SU-DHL-6 (cell line): ENCODE data around the gene SLC43A1.

Source experiments
- H2AFZ ChIP-seq: fragments of 200-600 bp; sonication (generic); 2 replicates; pipeline ENCODE4 v1.6.1; 2014; ENCODE audit warnings: low read depth, mild to moderate bottlenecking, moderate library complexity, mixed read lengths, antibody characterized with exemption, low read length; ENCODE audit not compliant: severe bottlenecking
- H3F3A ChIP-seq: fragments of 200-600 bp; shearing (Covaris generic); 2 replicates; pipeline ENCODE4 v1.6.0; 2016; ENCODE audit warnings: antibody characterized with exemption, mild to moderate bottlenecking; ENCODE audit not compliant: insufficient read depth
- H3K27ac ChIP-seq: fragments of 200-600 bp; sonication (generic); 2 replicates; pipeline ENCODE4 v1.5.1; 2016; ENCODE audit warnings: low read depth, mild to moderate bottlenecking, low read length, moderate library complexity, mixed read lengths
- H3K27me3 ChIP-seq: fragments of 200-600 bp; sonication (generic), shearing (Covaris generic); 2 replicates; pipeline ENCODE4 v1.6.0; 2014; ENCODE audit warnings: mild to moderate bottlenecking, low read length
- H3K36me3 ChIP-seq: fragments of 200-600 bp; sonication (generic); 2 replicates; pipeline ENCODE4 v1.6.1; 2014; ENCODE audit warnings: mild to moderate bottlenecking, low read length, mixed read lengths
- H3K4me2 ChIP-seq: fragments of 300-600, 200-600 bp; shearing (Covaris generic), sonication (generic); 2 replicates; pipeline ENCODE4 v1.6.0; 2014; ENCODE audit warnings: low read length, low read depth, mild to moderate bottlenecking; ENCODE audit not compliant: poor library complexity, severe bottlenecking
- H3K4me3 ChIP-seq: fragments of 200-600 bp; sonication (generic); 2 replicates; pipeline ENCODE4 v1.5.1; 2014; ENCODE audit warnings: antibody characterized with exemption, low read length, mild to moderate bottlenecking, mixed read lengths; ENCODE audit not compliant: insufficient read depth, poor library complexity, severe bottlenecking
- H3K79me2 ChIP-seq: fragments of 200-600 bp; sonication (generic); 2 replicates; pipeline ENCODE4 v1.6.1; 2014; ENCODE audit warnings: mild to moderate bottlenecking, low read length, moderate library complexity; ENCODE audit not compliant: insufficient read depth
- H3K9ac ChIP-seq: fragments of 200-600 bp; sonication (generic); 2 replicates; pipeline ENCODE4 v1.7.0; 2014; ENCODE audit warnings: mild to moderate bottlenecking, low read length
- H3K9me2 ChIP-seq: fragments of 200-600 bp; sonication (generic); replicated peaks from 2 replicates; pipeline ENCODE4 v1.6.1; 2014; ENCODE audit warnings: low read length; ENCODE audit not compliant: insufficient read depth
- H3K9me3 ChIP-seq: fragments of 200-600 bp; sonication (generic); 2 replicates; pipeline ENCODE4 v1.6.1; 2014; ENCODE audit warnings: low read length, mixed read lengths; ENCODE audit not compliant: insufficient read depth
- H4K20me1 ChIP-seq: fragments of 200-600 bp; sonication (generic); 2 replicates; pipeline ENCODE4 v1.6.1; 2014; ENCODE audit warnings: low read depth, mild to moderate bottlenecking, antibody characterized with exemption, low read length, moderate library complexity, mixed read lengths
- CTCF ChIP-seq: fragments of 200-600 bp; sonication (generic); IDR thresholded peaks from one replicate; pipeline ENCODE4 v1.5.1; 2017; ENCODE audit warnings: antibody characterized with exemption, mild to moderate bottlenecking, low read length, moderate library complexity; ENCODE audit not compliant: insufficient read depth, poor library complexity, severe bottlenecking
- EZH2phosphoT487 ChIP-seq: fragments of 200-600 bp; sonication (generic), shearing (Covaris generic); conservative IDR thresholded peaks from 2 replicates; pipeline ENCODE4 v1.6.1; 2018; ENCODE audit warnings: mild to moderate bottlenecking, antibody characterized with exemption, low read length, moderate library complexity, mixed read lengths

Gene SLC43A1

GRCh38 chr11:57481915-57482781 lies 33.4 kb downstream of the SLC43A1 start:
- Histone ChIP-seq H4K20me1 (no peaks in the 10 kb centered on the region), H3F3A (no peaks in the 10 kb centered on the region), H3K4me3 (no peak overlapping the region), H3K9me3 (no peaks in the 10 kb centered on the region), H3K36me3 (0 out of 2 replicates have a peak, but pooled peaks cover 12% of the 10 kb centered on the region), H3K79me2 (no peaks in the 10 kb centered on the region), H3K9me2 (no peaks in the 10 kb centered on the region), H3K9ac (no peak overlapping the region), H3K27me3 (no peaks in the 10 kb centered on the region), H3K4me2 (no peak overlapping the region), H3K27ac (no peak overlapping the region), H2AFZ (no peak overlapping the region)
- TF ChIP-seq CTCF (no peak), EZH2phosphoT487 (no peak)

- Histone ChIP-seq H3K27ac (no peak overlapping the region), H3K9ac (no peak overlapping the region), H3K27me3 (no peaks in the 10 kb centered on the region), H3K4me2 (no peak overlapping the region), H3K9me2 (no peaks in the 10 kb centered on the region), H3K4me3 (no peak overlapping the region), H3K79me2 (no peaks in the 10 kb centered on the region), H3K9me3 (no peaks in the 10 kb centered on the region), H3F3A (no peaks in the 10 kb centered on the region), H2AFZ (no peak overlapping the region), H3K36me3 (0 out of 2 replicates have a peak, but pooled peaks cover 12% of the 10 kb centered on the region), H4K20me1 (no peaks in the 10 kb centered on the region)
- TF ChIP-seq CTCF (no peak), EZH2phosphoT487 (no peak)
Observed at GRCh38 chr11:57481315-57481714, 34.2 kb downstream of the SLC43A1 start.

GRCh38 chr11:57480409-57481137 lies 34.9 kb downstream of the SLC43A1 start:
- Histone ChIP-seq H3K4me3 (no peak overlapping the region), H3K79me2 (no peaks in the 10 kb centered on the region), H3K9ac (no peak overlapping the region), H3K4me2 (no peak overlapping the region), H3K27me3 (no peaks in the 10 kb centered on the region), H3F3A (no peaks in the 10 kb centered on the region), H4K20me1 (no peaks in the 10 kb centered on the region), H3K9me2 (no peaks in the 10 kb centered on the region), H3K36me3 (0 out of 2 replicates have a peak, but pooled peaks cover 12% of the 10 kb centered on the region), H3K9me3 (no peaks in the 10 kb centered on the region), H3K27ac (no peak overlapping the region), H2AFZ (no peak overlapping the region)
- no peak for TF ChIP-seq EZH2phosphoT487
- TF ChIP-seq CTCF: peak; percentile 69
